ENCODE measurements around the gene DENND4A. TPM values are rescaled to one million over a fixed set of nuclear protein-coding genes. Genes with fewer than 3 reads are reported as not detected.
A peak's percentile ranks its signal among the peaks of the same experiment; 100 is the strongest.

The DENND4A gene
- total RNA-seq, 4 donors from 2014 or later: 12.2 to 42.1 (median 14.2) TPM

- H3K4me3 ChIP-seq: no peak overlapping the region
- peaks cover 37% of the 10 kb centered on the region for H3K4me1 ChIP-seq
- no peaks in the 10 kb centered on the region for H3K36me3 ChIP-seq
- 47% methylated on average over 4 of the region's 4 CpGs for WGBS
- no peak for DNase-seq (ENCODE audit: low spot score in 2 of 2)
- no peaks in the 10 kb centered on the region for H3K9me3 ChIP-seq
- no peaks in the 10 kb centered on the region for H3K27me3 ChIP-seq
- H3K27ac ChIP-seq: peak overlapping the region; percentile 87
- no peak for TF ChIP-seq POLR2AphosphoS5 (IDR thresholded peaks at IDR 0.05)
Measured at GRCh38 chr15:65833501-65834205, 41.6 kb upstream of the DENND4A start.

DNA sequence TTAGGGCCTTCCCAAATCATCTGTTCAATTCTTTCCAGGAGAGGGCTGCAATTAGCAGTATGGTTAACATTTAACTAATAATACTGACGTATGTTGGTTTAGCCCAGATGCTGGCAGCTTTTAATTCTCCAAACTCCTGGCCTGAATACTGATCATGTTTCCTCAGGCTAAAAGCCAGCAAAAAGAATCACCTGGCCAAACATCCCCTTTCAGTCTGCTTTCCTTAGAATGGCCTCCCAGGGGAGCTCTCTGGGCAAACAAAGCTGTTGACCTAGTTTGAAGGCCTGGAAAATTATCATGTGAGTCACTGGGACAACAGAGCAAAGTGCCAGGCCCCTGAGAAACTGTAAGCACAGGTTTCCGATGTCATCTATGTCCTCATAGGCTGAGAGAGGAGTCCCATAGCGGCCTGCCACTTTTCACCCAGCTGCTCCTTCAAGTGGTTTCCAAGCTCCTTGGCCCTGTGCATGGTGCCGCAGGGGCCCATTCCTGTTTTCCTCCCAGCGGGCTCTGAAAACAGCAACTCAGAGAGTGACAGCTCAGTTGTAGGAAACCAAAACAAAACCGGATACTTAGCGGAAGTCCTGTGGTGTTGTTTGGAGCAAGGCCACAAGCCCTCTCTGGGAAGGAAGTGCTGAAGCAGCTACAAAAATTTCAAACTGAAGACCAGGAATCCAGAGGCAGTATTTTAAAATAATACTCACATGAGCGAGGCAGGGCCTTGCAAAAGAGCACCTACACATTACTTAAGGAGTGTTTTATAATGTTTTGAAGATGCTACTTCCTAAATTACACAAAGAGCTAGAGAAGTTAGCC, 40.7 kb upstream of the DENND4A start:
- peak; percentile 88 to 92 for DNase-seq (ENCODE audit: low spot score in 2 of 2)
- no peaks in the 10 kb centered on the region for H3K27me3 ChIP-seq
- H3K36me3 ChIP-seq: no peaks in the 10 kb centered on the region
- H3K27ac ChIP-seq: peak overlapping the region; percentile 87
- peak overlapping the region; percentile 30 for H3K4me3 ChIP-seq
- WGBS: 2% methylated on average over 8 of the region's 8 CpGs
- TF ChIP-seq POLR2A (IDR thresholded peaks at IDR 0.05): no peak
- TF ChIP-seq CTCF (IDR thresholded peaks at IDR 0.05): no peak
- peak in 2 of 3 donors; percentile 11 to 22 for TF ChIP-seq POLR2AphosphoS5 (IDR thresholded peaks at IDR 0.05)
- no peak for TF ChIP-seq EP300 (IDR thresholded peaks at IDR 0.05)
- H3K9me3 ChIP-seq: no peaks in the 10 kb centered on the region
- peaks cover 36% of the 10 kb centered on the region for H3K4me1 ChIP-seq

- TF ChIP-seq POLR2A (IDR thresholded peaks at IDR 0.05) (no peak), POLR2AphosphoS5 (IDR thresholded peaks at IDR 0.05) (no peak), CTCF (IDR thresholded peaks at IDR 0.05) (no peak), EP300 (IDR thresholded peaks at IDR 0.05) (no peak)
- Histone ChIP-seq H3K36me3 (no peaks in the 10 kb centered on the region), H3K4me3 (no peak overlapping the region), H3K9me3 (no peaks in the 10 kb centered on the region), H3K4me1 (peaks cover 39% of the 10 kb centered on the region), H3K27me3 (no peaks in the 10 kb centered on the region), H3K27ac (no peak overlapping the region)
- 62% methylated on average over 7 of the region's 7 CpGs for WGBS
- DNase-seq (ENCODE audit: low spot score in 2 of 2): no peak
Measured at GRCh38 chr15:65829130-65829764, 37.2 kb upstream of the DENND4A start.

- no peak for DNase-seq (ENCODE audit: low spot score in 2 of 2)
- no peaks in the 10 kb centered on the region for H3K36me3 ChIP-seq
- 89% methylated on average over 2 of the region's 2 CpGs for WGBS
Measured at GRCh38 chr15:65828585-65828984, 36.5 kb upstream of the DENND4A start.

GRCh38 chr15:65827065-65827464, 35.0 kb upstream of the DENND4A start:
- 57% methylated on average over 3 of the region's 3 CpGs for WGBS
- H3K4me1 ChIP-seq: peaks cover 18% of the 10 kb centered on the region
- no peaks in the 10 kb centered on the region for H3K27me3 ChIP-seq
- H3K9me3 ChIP-seq: no peaks in the 10 kb centered on the region
- no peak for TF ChIP-seq POLR2AphosphoS5 (IDR thresholded peaks at IDR 0.05)
- no peak overlapping the region for H3K4me3 ChIP-seq
- DNase-seq (ENCODE audit: low spot score in 2 of 2): no peak
- H3K27ac ChIP-seq: no peak overlapping the region
- no peaks in the 10 kb centered on the region for H3K36me3 ChIP-seq

More at GRCh38 chr15:65828585-65828984, 36.5 kb upstream of the DENND4A start:
- Histone ChIP-seq H3K4me1 (peaks cover 33% of the 10 kb centered on the region), H3K27ac (no peak overlapping the region), H3K27me3 (no peaks in the 10 kb centered on the region), H3K4me3 (no peak overlapping the region), H3K9me3 (no peaks in the 10 kb centered on the region)
- TF ChIP-seq CTCF (IDR thresholded peaks at IDR 0.05) (no peak), POLR2AphosphoS5 (IDR thresholded peaks at IDR 0.05) (no peak), EP300 (IDR thresholded peaks at IDR 0.05) (no peak), POLR2A (IDR thresholded peaks at IDR 0.05) (no peak)
